Osteoblast (primary cell): ENCODE results near the gene ITM2C. TPM values are rescaled to one million over a fixed set of nuclear protein-coding genes. Genes with fewer than 3 reads are reported as not detected.
A peak's percentile ranks its signal among the peaks of the same experiment; 100 is the strongest.

ENCODE experiments used
- DNase-seq: peaks from one replicate; pipeline ENCODE4 v3.0.0; 2011; ENCODE audit warnings: low spot score, mixed read lengths; ENCODE audit not compliant: insufficient read length; ENCODE audit errors: missing footprints
- H2AFZ ChIP-seq: 2 replicates; pipeline ENCODE4 v1.6.0; 2011; ENCODE audit warnings: mild to moderate bottlenecking, low read length
- H3K27ac ChIP-seq: 2 replicates; pipeline ENCODE4 v1.5.1; 2011; ENCODE audit warnings: mild to moderate bottlenecking, low read depth, low read length, moderate library complexity
- H3K27me3 ChIP-seq: 2 replicates; pipeline ENCODE4 v1.6.0; 2012; ENCODE audit warnings: mild to moderate bottlenecking, control low read depth, inconsistent platforms, low read length, moderate library complexity; ENCODE audit not compliant: insufficient read depth
- H3K36me3 ChIP-seq: 2 replicates; pipeline ENCODE4 v1.5.1; 2011; ENCODE audit warnings: mild to moderate bottlenecking, low read length, control low read depth, moderate library complexity; ENCODE audit not compliant: insufficient read depth
- H3K4me1 ChIP-seq: 2 replicates; pipeline ENCODE4 v1.5.1; 2011; ENCODE audit warnings: mild to moderate bottlenecking, low read length, control low read depth, moderate library complexity; ENCODE audit not compliant: insufficient read depth
- H3K4me2 ChIP-seq: 2 replicates; pipeline ENCODE4 v1.6.0; 2011; ENCODE audit warnings: mild to moderate bottlenecking, low read length; ENCODE audit not compliant: insufficient read depth
- H3K4me3 ChIP-seq: fragments of 200-600 bp; sonication (generic); 3 replicates; pipeline ENCODE4 v1.5.1; 2012; ENCODE audit warnings: mild to moderate bottlenecking, low read length, inconsistent platforms; ENCODE audit not compliant: insufficient read depth
- H3K79me2 ChIP-seq: 2 replicates; pipeline ENCODE4 v1.6.0; 2012; ENCODE audit warnings: mild to moderate bottlenecking, low read length, control low read depth, inconsistent platforms; ENCODE audit not compliant: insufficient read depth
- H3K9me3 ChIP-seq: 2 replicates; pipeline ENCODE4 v1.5.1; 2011; ENCODE audit warnings: low read depth, low read length, control low read depth
- H4K20me1 ChIP-seq: 2 replicates; pipeline ENCODE4 v1.6.0; 2012; ENCODE audit warnings: mild to moderate bottlenecking, low read length, control low read depth; ENCODE audit not compliant: insufficient read depth
- CTCF ChIP-seq: IDR thresholded peaks from 2 replicates; pipeline ENCODE4 v1.5.1; 2011; ENCODE audit warnings: mild to moderate bottlenecking, low read depth, low read length, moderate library complexity; ENCODE audit errors: extremely low read depth
- total RNA-seq: library from RNA; depleted of rRNA; stranded (reverse); fragments of >200 nt; gene quantifications from 2 replicates; pipeline ENCODE4 v1.2.3, GENCODE V29; 2012

Gene ITM2C
- total RNA-seq, 1 donor, result 63.7 TPM

GRCh38 chr2:230829959-230830358 is 34.8 kb upstream of the ITM2C start:
- H3K27ac ChIP-seq, result no peak overlapping the region
- H3K4me2 ChIP-seq, result no peak overlapping the region
- H2AFZ ChIP-seq, result no peak overlapping the region
- no peak for DNase-seq
- peaks cover 4% of the 10 kb centered on the region for H3K9me3 ChIP-seq
- no peaks in the 10 kb centered on the region for H4K20me1 ChIP-seq
- H3K79me2 ChIP-seq, result no peaks in the 10 kb centered on the region
- H3K4me3 ChIP-seq, result no peak overlapping the region
- H3K36me3 ChIP-seq, result no peaks in the 10 kb centered on the region
- no peaks in the 10 kb centered on the region for H3K4me1 ChIP-seq
- peaks cover 42% of the 10 kb centered on the region for H3K27me3 ChIP-seq
- TF ChIP-seq CTCF, result no peak

- Histone ChIP-seq H3K27ac (no peak overlapping the region), H4K20me1 (no peaks in the 10 kb centered on the region), H3K4me1 (no peaks in the 10 kb centered on the region), H3K4me2 (no peak overlapping the region), H3K79me2 (no peaks in the 10 kb centered on the region), H3K9me3 (peaks cover 4% of the 10 kb centered on the region), H3K4me3 (no peak overlapping the region), H3K36me3 (no peaks in the 10 kb centered on the region), H3K27me3 (peaks cover 40% of the 10 kb centered on the region), H2AFZ (no peak overlapping the region)
- TF ChIP-seq CTCF, result no peak
- no peak for DNase-seq
Observed at GRCh38 chr2:230830428-230830827, 34.3 kb upstream of the ITM2C start.

DNA sequence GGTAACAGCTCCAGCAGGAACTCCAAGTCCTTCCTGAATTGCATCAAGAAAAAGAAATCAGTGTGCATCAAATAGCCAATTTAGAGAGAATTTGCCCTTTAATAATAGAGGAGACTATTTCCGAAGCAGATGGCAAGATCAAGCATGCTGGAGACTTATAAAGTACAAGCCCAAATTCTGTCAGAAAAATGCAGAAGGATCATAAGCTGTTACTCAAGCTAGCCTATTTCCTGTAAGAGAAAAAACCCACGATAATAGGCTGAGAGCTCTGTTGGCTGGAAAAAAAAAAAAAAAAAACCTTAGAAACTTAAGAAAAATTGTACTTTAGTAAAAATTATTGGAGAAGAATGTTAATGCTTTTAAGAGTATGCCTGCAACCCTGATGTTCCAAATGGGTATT is 24.4 kb upstream of the ITM2C start:
- Histone ChIP-seq H4K20me1 (no peaks in the 10 kb centered on the region), H3K27ac (no peak overlapping the region), H2AFZ (no peak overlapping the region), H3K27me3 (peaks cover 12% of the 10 kb centered on the region), H3K4me3 (no peak overlapping the region), H3K9me3 (peaks cover 2% of the 10 kb centered on the region), H3K79me2 (no peaks in the 10 kb centered on the region), H3K36me3 (no peaks in the 10 kb centered on the region), H3K4me2 (no peak overlapping the region), H3K4me1 (no peaks in the 10 kb centered on the region)
- TF ChIP-seq CTCF, result no peak
- no peak for DNase-seq

- Histone ChIP-seq H2AFZ (no peak overlapping the region), H3K4me3 (no peak overlapping the region), H3K9me3 (peaks cover 2% of the 10 kb centered on the region), H4K20me1 (no peaks in the 10 kb centered on the region), H3K79me2 (no peaks in the 10 kb centered on the region), H3K4me2 (peak overlapping the region; percentile 13), H3K36me3 (no peaks in the 10 kb centered on the region), H3K27ac (no peak overlapping the region), H3K27me3 (peaks cover 12% of the 10 kb centered on the region), H3K4me1 (no peaks in the 10 kb centered on the region)
- no peak for DNase-seq
- no peak for TF ChIP-seq CTCF
Observed at GRCh38 chr2:230842473-230842872, 22.3 kb upstream of the ITM2C start.
